IPS DF 6.9 (cell line): Measurements from ENCODE around the gene TTBK1.

ENCODE experiments used
- DNase-seq: peaks from one replicate; pipeline ENCODE4 v3.0.0-alpha.2; 2013; ENCODE audit warnings: low read depth, low spot score
- H3K27ac ChIP-seq: one replicate; pipeline ENCODE4 v1.5.1; 2013; ENCODE audit warnings: low read length, control low read depth
- H3K27me3 ChIP-seq: 2 replicates; pipeline ENCODE4 v1.6.1; 2013; ENCODE audit warnings: mild to moderate bottlenecking, low read length; ENCODE audit not compliant: control insufficient read depth, insufficient read depth
- H3K36me3 ChIP-seq: 2 replicates; pipeline ENCODE4 v1.6.1; 2013; ENCODE audit warnings: low read length; ENCODE audit not compliant: control insufficient read depth, insufficient read depth
- H3K4me1 ChIP-seq: 2 replicates; pipeline ENCODE4 v1.6.1; 2013; ENCODE audit warnings: low read length; ENCODE audit not compliant: control insufficient read depth, insufficient read depth
- H3K4me3 ChIP-seq: 2 replicates; pipeline ENCODE4 v1.5.1; 2013; ENCODE audit warnings: mild to moderate bottlenecking, low read length
- H3K9me3 ChIP-seq: 2 replicates; pipeline ENCODE4 v1.6.1; 2013; ENCODE audit warnings: low read length, inconsistent platforms; ENCODE audit not compliant: control insufficient read depth, insufficient read depth
- WGBS: extraction: QIAGEN DNeasy Blood & Tissue Kit; methylation state at CpG from one replicate; pipeline ENCODE4 v1.1.7; 2013; ENCODE audit warnings: mixed read lengths, missing lambda C conversion rate; ENCODE audit not compliant: insufficient read length, insufficient coverage; 5-methylcytosine and 5-hydroxymethylcytosine counted together

TTBK1 gene

DNA sequence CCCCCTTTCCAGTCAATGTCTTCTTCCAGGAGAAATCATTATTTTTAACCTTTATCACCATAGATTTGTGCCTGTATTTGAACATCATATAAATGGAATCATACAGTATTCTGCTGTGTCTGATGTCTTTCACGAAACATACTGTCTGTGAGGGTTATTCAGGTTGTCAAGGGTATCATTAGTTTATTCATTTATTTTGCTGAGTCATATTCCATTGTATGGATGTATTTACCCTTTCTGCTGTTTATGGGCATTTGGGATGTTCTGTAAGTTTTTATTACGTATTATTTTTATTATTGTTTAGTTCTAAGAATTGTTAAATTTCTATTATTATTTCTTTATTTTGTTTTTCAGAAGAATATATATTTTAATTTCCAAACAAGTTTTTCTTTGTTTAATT is 36.0 kb upstream of the TTBK1 start:
- Histone ChIP-seq H3K9me3 (no peaks in the 10 kb centered on the region), H3K4me1 (no peaks in the 10 kb centered on the region), H3K4me3 (no peak overlapping the region), H3K27ac (no peak overlapping the region), H3K27me3 (no peaks in the 10 kb centered on the region), H3K36me3 (no peaks in the 10 kb centered on the region)
- DNase-seq: no peak
- no CpG with 5 or more reads among the region's 2 CpGs for WGBS

DNA sequence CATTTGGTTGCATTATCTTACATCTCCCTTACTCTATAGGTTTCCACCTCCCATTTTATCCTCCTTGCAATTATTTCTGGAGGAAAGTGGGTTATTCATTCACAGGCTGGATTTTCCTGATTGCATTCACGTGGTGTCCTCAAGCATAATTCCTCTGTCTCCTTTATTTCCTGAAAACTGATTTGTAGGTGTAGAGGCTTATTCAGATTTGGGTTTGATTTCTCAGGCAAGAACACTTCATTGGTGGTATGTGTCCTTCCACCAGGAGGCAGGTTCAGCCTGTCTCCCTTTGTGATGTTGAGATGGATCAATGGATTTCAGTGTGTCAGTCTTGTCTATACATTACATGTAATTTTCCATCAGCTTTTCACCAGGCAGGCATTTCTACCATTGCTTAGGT is 31.3 kb upstream of the TTBK1 start:
- H3K4me1 ChIP-seq: no peaks in the 10 kb centered on the region
- H3K4me3 ChIP-seq: no peak overlapping the region
- no peaks in the 10 kb centered on the region for H3K27me3 ChIP-seq
- H3K27ac ChIP-seq: no peak overlapping the region
- no peaks in the 10 kb centered on the region for H3K9me3 ChIP-seq
- H3K36me3 ChIP-seq: no peaks in the 10 kb centered on the region
- no peak for DNase-seq
- no CpG with 5 or more reads among the region's 1 CpG for WGBS

DNA sequence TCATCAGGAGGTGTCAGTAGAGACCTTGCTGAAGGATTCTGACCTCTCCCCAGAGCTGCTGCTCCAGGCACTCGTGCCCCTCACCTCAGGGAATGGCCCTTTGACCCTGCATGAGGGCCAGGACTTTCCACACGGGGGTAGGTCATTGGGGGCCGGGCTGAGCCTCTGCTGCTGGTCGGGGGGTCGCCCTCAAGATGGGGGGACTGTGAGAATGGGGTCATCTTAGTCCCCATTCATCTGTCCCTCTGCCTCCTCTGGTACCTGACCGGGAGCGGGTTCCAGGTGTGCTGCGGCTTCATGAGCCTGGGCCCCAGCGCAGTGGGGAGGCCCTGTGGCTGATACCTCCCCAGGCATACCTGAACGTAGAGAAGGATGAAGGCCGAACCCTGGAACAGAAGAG is 29.9 kb upstream of the TTBK1 start:
- H3K36me3 ChIP-seq: no peaks in the 10 kb centered on the region
- no peaks in the 10 kb centered on the region for H3K4me1 ChIP-seq
- DNase-seq: no peak
- H3K9me3 ChIP-seq: no peaks in the 10 kb centered on the region
- WGBS: no CpG with 5 or more reads among the region's 11 CpGs
- no peak overlapping the region for H3K27ac ChIP-seq
- no peak overlapping the region for H3K4me3 ChIP-seq
- H3K27me3 ChIP-seq: no peaks in the 10 kb centered on the region

DNA sequence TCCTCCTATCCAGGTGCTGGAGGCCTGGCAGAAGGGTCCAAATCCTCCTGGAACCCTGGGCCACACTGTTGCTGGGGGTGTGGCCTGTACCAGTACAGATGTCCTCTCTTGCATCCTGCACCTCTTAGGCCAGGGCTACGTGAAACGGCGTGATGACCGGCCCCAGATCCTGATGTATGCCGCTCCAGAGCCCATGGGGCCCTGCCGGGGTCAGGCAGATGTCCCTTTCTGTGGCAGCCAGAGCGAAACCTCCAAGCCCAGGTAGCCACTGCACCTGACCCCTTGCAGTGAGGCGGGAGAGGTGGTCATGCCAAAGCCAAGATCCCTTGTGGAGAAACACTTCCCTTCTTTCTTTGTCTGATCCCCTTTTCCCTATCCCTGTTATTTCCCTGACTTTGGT is 28.2 kb upstream of the TTBK1 start:
- no peak for DNase-seq
- Histone ChIP-seq H3K27me3 (no peaks in the 10 kb centered on the region), H3K36me3 (no peaks in the 10 kb centered on the region), H3K9me3 (no peaks in the 10 kb centered on the region), H3K4me1 (no peaks in the 10 kb centered on the region), H3K27ac (no peak overlapping the region), H3K4me3 (no peak overlapping the region; the same call in 1 of the 2 replicates)
- WGBS: no CpG with 5 or more reads among the region's 8 CpGs

DNA sequence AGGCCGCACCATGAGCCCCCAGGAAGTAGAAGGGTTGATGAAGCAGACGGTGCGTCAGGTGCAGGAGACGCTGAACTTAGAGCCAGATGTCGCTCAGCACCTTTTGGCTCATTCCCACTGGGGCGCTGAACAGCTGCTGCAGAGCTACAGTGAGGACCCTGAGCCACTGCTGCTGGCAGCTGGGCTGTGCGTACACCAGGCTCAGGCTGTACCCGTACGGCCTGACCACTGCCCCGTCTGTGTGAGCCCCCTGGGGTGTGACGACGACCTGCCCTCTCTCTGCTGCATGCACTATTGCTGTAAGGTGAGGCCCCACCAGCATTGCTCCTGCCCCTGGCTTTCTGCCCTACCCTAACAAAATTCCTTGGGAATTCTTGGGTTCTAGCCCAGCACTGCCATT is 27.1 kb upstream of the TTBK1 start:
- H3K27ac ChIP-seq: no peak overlapping the region
- no peaks in the 10 kb centered on the region for H3K9me3 ChIP-seq
- no peak overlapping the region for H3K4me3 ChIP-seq
- no peaks in the 10 kb centered on the region for H3K27me3 ChIP-seq
- no peaks in the 10 kb centered on the region for H3K4me1 ChIP-seq
- no peak for DNase-seq
- no peaks in the 10 kb centered on the region for H3K36me3 ChIP-seq
- no CpG with 5 or more reads among the region's 12 CpGs for WGBS

DNA sequence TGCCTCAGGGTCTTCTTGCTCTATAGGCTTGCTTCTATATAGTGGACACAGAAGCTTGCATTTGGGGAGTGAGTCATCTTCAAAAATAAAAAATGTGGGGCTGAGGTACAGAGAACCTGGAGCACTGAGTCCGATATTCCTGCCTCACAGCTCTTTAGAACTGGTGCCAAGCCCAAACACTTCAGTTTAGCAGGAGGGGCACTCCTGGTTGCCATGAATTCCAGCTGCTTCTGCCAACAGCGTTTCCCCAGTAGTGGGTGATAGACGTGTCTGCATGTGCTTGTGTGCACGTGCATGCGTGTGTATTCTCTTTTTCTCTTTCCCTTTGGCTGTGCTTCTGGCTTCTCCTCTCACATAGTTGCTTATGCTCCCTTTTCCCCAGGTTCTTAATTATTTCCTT is 25.9 kb upstream of the TTBK1 start:
- DNase-seq: no peak
- Histone ChIP-seq H3K4me1 (no peaks in the 10 kb centered on the region), H3K27me3 (no peaks in the 10 kb centered on the region), H3K27ac (no peak overlapping the region), H3K36me3 (no peaks in the 10 kb centered on the region; the same call in 1 of the 2 replicates), H3K4me3 (no peak overlapping the region), H3K9me3 (no peaks in the 10 kb centered on the region)
- WGBS: no CpG with 5 or more reads among the region's 5 CpGs

DNA sequence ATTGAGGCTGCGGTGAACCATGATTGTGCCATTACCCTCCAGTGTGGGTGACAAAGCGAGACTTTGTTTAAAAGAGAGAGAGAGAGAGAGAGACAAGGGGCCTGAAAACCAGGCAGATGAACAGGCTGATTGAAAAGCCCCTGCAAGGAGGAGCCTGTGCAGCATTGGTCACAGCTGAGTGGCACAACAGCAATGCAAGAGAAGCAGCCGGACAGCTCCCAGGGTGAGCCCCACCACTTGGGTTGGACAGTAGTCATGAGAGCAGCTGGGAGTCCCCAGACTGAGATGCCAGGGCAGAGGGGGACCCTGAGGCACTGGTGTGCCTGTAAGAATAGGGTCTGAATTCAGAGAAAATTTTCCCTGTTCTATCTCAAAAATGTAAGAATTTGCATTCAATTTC is 24.2 kb upstream of the TTBK1 start:
- DNase-seq: no peak
- Histone ChIP-seq H3K4me3 (no peak overlapping the region), H3K36me3 (peaks cover 3% of the 10 kb centered on the region; the same call in 1 of the 2 replicates), H3K27me3 (no peaks in the 10 kb centered on the region), H3K27ac (no peak overlapping the region), H3K4me1 (no peaks in the 10 kb centered on the region), H3K9me3 (no peaks in the 10 kb centered on the region)
- no CpG with 5 or more reads among the region's 3 CpGs for WGBS

DNA sequence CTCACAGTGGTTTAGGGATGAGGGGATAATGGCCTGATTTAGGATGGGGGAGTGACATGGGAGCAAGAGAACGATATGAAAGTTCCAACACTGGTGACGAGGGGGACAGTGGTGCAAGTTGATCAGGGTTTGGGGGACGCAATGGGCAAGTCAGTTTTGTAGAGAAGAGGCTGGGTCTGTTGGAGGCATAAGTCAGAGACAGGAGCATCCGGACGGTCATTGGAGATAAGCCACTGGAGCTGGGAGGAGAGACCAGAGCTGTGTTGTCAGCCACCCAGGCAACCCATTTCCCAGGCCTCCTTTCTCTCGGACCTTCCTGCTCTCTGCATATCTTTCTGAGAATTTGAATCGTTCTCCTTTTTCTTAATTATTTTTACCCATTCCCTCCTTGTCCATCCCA is 23.5 kb upstream of the TTBK1 start:
- no peak overlapping the region for H3K27ac ChIP-seq
- H3K4me1 ChIP-seq: no peaks in the 10 kb centered on the region
- H3K9me3 ChIP-seq: no peaks in the 10 kb centered on the region
- H3K4me3 ChIP-seq: no peak overlapping the region
- H3K36me3 ChIP-seq: peaks cover 3% of the 10 kb centered on the region; the same call in 1 of the 2 replicates
- DNase-seq: no peak
- WGBS: no CpG with 5 or more reads among the region's 7 CpGs
- no peaks in the 10 kb centered on the region for H3K27me3 ChIP-seq

DNA sequence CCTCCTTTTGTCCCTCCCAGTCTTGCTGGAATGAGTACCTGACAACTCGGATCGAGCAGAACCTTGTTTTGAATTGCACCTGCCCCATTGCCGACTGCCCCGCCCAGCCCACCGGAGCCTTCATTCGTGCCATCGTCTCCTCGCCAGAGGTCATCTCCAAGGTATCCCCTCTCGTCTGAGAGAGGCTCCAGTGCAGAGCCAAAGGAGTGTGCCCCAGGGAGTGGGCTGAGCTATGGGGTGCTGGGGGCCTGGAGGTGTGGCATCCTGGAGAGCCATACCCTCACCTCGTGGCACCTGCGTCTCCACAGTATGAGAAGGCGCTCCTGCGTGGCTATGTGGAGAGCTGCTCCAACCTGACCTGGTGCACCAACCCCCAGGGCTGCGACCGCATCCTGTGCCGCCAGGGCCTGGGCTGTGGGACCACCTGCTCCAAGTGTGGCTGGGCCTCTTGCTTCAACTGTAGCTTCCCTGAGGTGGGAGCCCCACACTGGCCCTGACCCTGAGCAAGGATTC is 22.8 kb upstream of the TTBK1 start:
- H3K36me3 ChIP-seq: peaks cover 3% of the 10 kb centered on the region; the same call in 1 of the 2 replicates
- H3K4me1 ChIP-seq: no peaks in the 10 kb centered on the region
- no peaks in the 10 kb centered on the region for H3K27me3 ChIP-seq
- no peaks in the 10 kb centered on the region for H3K9me3 ChIP-seq
- no CpG with 5 or more reads among the region's 16 CpGs for WGBS
- no peak for DNase-seq
- H3K27ac ChIP-seq: no peak overlapping the region
- H3K4me3 ChIP-seq: no peak overlapping the region

DNA sequence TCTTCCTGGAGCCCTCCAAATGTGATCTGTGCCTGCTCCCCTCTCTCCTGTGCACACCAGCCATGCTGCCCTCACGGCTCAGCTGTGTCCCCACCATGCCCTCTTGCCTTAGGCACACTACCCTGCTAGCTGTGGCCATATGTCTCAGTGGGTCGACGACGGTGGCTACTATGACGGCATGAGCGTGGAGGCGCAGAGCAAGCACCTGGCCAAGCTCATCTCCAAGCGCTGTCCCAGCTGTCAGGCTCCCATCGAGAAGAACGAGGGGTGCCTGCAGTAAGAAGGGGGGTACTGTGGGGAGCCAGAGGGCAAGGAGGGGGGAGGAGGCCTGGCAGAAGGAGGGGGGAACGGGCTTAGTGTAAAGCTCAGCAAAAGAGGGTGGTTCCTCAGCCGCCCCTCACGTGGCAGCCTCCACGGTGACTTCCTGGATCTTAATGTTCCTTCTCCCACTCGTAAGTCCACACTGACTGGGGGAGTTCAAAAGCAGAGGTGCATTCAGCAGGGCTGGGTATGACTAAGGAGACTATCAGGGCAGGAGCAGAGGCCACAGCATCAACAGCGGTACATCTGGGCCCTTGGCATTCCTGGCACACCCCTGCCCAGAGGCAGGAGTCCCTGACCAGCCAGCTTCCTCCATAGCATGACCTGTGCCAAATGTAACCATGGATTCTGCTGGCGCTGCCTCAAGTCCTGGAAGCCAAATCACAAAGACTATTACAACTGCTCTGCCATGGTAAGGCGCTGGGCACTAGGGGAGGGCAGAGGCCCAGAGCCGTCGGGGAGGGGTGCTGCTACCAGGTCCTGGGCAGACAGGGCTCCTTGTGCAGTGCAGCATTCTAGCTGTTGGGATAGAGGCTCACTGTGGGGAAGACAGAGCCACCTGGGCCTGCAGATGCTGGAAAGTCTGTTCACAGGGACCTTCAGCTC is 22.0 kb upstream of the TTBK1 start:
- Histone ChIP-seq H3K9me3 (no peaks in the 10 kb centered on the region), H3K27me3 (no peaks in the 10 kb centered on the region), H3K36me3 (peaks cover 3% of the 10 kb centered on the region; the same call in 1 of the 2 replicates), H3K4me3 (no peak overlapping the region), H3K4me1 (no peaks in the 10 kb centered on the region), H3K27ac (no peak overlapping the region)
- no peak for DNase-seq
- WGBS: no CpG with 5 or more reads among the region's 20 CpGs
